Activated CD4-positive, alpha-beta memory T cell treated with anti-CD3 and anti-CD28 coated beads for 36 hours (primary cell): ENCODE measurements around the gene KRTAP5-10. TPM values are rescaled to one million over a fixed set of nuclear protein-coding genes. Genes with fewer than 3 reads are reported as not detected.
"Not testable (repeated sequence)": the region's sequence is repeated elsewhere in the genome, so short reads cannot be mapped to it uniquely, and the experiment has no call there.

Experiments
- CTCF ChIA-PET: fragments of 350-600 bp; sonication (Branson Sonifier 250); formaldehyde crosslinking; loops from one replicate; lab custom pipeline; 2021; ENCODE audit warnings: antibody characterized with exemption, inconsistent platforms; lab: Charles Lee
- POLR2A ChIA-PET: fragments of 350-600 bp; sonication (Branson Sonifier 250); formaldehyde crosslinking; loops from one replicate; lab custom pipeline; 2021; ENCODE audit warnings: antibody characterized with exemption; lab: Charles Lee
- DNase-seq: peaks from one replicate; pipeline ENCODE4 v3.0.0-alpha.2; 2020
- H3K27ac Mint-ChIP-seq: one replicate; pipeline ENCODE4 v1.8.0; 2021; ENCODE audit warnings: mixed read lengths
- H3K27me3 Mint-ChIP-seq: one replicate; pipeline ENCODE4 v1.8.0; 2021; ENCODE audit warnings: mixed read lengths
- H3K36me3 Mint-ChIP-seq: one replicate; pipeline ENCODE4 v1.8.0; 2021; ENCODE audit warnings: mixed read lengths
- H3K4me1 Mint-ChIP-seq: one replicate; pipeline ENCODE4 v1.8.0; 2021; ENCODE audit warnings: low read depth, mixed read lengths
- H3K4me3 Mint-ChIP-seq: one replicate; pipeline ENCODE4 v1.8.0; 2021; ENCODE audit warnings: mild to moderate bottlenecking, mixed read lengths
- H3K9me3 Mint-ChIP-seq: one replicate; pipeline ENCODE4 v1.8.0; 2021; ENCODE audit warnings: mixed read lengths
- intact Hi-C: fragments of 100-400 bp; cut with micrococcal nuclease; formaldehyde crosslinking; loops from one replicate; pipeline ENCODE4 v1.15.1; 2023
- total RNA-seq, 2 experiments: library from RNA; stranded (reverse); gene quantifications; one replicate each; pipeline ENCODE4 v1.2.3, GENCODE V29; 2021

Gene KRTAP5-10
- total RNA-seq, 2 experiments from 2014 or later = not detected

DNA sequence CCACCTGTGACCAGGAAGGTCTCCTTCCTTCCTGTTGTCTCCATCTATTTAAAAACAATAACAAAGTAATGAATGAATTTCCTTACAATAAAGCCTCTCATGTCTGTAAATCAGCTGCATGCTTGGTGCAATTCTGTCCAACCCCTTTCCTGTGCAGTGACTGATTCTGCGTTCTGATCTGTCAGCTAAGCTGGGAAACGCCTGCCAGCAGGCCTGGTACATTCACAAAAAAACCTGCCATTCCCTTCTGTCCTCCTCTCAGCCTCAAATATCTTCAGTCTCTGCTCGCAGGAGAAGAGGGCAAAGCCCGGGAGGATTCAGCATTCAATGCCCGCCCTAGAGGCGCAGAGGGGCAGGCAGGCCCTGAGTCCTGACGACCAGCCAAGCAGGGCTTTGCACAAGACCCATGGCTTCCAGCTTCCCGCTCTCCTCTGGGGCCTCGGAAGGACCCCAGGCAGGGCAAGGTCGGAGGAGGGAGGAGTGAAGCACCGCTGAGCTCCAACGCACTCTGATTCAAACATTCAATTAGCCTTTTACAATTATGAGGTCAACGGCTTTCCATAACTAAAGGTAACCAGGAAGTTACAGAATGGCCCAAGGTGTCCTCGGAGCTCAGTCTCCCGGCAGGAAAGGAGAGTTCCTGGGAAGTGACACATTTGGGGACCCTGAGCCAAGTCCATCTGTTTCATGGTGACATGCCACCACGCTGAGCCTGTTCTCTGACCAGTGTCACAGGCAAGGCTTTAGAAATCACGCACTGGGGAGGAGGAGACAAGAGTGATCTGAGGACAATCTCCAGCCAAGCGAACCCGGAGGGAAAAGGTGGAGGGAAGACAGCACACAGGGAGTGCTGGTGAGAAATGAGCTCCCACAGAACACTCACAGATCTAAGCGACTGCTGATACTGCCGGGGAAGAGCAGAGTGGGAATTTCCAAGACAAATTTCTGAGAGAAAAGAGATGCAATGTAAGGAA, 1.6 kb downstream of the KRTAP5-10 start:
- CTCF ChIA-PET, POLR2A ChIA-PET, intact Hi-C loops: not testable (repeated sequence)

DNA sequence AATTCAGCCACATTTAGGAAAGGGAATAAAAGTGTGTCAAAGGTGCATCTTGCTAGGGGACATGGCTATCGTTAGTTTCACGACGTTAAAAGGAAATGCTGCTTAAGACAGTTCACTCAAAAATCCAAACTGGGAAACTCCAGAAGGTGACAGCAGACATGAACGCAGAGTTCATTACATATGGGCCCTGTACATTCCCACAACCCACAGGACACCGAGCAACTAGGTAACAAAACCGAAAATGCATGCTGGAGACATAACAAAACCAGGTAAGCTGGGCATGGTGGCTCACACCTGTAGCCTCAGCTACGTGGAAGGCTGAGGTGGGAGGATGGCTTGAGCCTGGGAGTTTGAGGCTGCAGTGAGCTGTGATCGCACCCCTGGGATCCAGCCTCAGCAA, 2.3 kb downstream of the KRTAP5-10 start:
- intact Hi-C loops, H3K9me3 Mint-ChIP-seq, POLR2A ChIA-PET, H3K27ac Mint-ChIP-seq, H3K36me3 Mint-ChIP-seq, DNase-seq, CTCF ChIA-PET, H3K4me3 Mint-ChIP-seq, H3K4me1 Mint-ChIP-seq: not testable (repeated sequence)
- peaks cover 31% of the 10 kb centered on the region for H3K27me3 Mint-ChIP-seq

More for the DNA sequence above, 1.6 kb downstream of the KRTAP5-10 start:
- not testable (repeated sequence) for H3K36me3 Mint-ChIP-seq, H3K4me3 Mint-ChIP-seq, H3K9me3 Mint-ChIP-seq, H3K4me1 Mint-ChIP-seq, H3K27ac Mint-ChIP-seq, DNase-seq
- peaks cover 31% of the 10 kb centered on the region for H3K27me3 Mint-ChIP-seq

DNA sequence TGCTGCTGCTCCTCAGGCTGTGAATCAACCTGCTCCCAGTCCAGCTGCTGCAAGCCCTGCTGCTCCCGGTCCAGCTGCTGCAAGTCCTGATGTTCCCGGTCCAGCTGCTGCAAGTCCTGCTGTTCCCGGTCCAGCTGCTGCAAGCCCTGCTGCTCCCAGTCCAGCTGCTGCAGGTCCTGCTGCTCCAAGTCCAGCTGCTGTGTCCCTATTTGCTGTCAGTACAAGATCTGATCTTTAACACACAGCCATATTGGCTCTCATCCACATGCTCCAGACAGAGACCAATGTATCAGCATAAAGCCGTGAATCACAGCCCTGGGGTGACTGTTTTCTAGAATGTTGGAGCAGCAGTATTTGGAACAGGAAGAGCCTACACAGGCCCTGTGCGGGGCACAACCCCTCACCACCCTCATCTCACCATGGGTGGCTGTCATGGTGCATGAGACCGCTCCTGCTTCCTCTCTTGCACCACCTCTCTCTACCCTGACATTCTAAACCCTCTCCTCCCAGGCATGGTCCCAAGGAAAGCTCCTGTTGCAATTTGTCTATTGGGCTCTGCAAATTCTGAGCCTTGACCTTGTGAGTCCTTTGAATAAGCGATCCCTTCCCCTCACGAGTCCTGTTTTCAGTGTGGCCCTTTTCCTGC, 3.5 kb downstream of the KRTAP5-10 start:
- Mint-ChIP-seq H3K27ac (no peak overlapping the region), H3K4me3 (no peak overlapping the region), H3K9me3 (no peaks in the 10 kb centered on the region), H3K27me3 (peaks cover 21% of the 10 kb centered on the region), H3K36me3 (no peaks in the 10 kb centered on the region), H3K4me1 (no peaks in the 10 kb centered on the region)
- DNase-seq = no peak
- intact Hi-C loops = no loop called here
- ChIA-PET CTCF (no interaction called here), POLR2A (no interaction called here)

DNA sequence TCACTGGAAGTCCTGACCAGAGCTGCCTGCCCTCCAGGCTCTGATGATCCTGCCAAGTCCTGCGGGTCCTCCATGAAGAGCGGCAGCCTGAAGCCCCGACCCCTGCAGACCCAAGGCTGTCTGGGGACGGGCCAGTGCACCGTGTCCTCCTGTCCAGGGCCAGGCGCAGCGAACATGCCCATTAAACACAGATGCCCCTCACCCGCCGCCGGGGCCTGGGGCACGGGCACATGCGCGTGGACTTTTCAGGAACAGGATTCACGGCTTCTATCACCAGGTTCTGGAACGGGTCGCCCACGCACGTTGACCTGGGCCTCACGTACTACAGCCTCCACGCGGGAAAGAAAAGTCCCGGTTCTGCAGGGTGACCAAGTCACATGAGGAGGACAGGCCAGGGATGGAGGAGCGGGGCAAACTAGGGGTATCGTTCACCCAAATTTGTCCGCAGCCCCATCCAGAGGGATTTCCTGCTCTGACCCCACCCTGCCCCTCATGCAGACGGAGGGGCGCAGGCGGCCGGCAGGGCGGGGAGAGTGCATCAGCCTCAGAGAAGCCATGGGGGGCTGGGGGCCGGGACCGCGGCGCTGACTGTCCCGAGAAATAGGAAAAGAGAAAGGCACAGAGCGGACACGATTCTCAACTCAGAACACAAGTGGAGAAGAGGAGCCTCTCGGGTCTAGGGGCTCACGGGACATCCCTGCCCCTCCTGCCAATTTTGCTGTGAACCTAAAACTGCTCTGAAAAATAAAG, 5.9 kb downstream of the KRTAP5-10 start:
- DNase-seq, H3K36me3 Mint-ChIP-seq, H3K4me3 Mint-ChIP-seq, CTCF ChIA-PET, POLR2A ChIA-PET, H3K27ac Mint-ChIP-seq, intact Hi-C loops, H3K27me3 Mint-ChIP-seq, H3K4me1 Mint-ChIP-seq, H3K9me3 Mint-ChIP-seq: not testable (repeated sequence)

DNA sequence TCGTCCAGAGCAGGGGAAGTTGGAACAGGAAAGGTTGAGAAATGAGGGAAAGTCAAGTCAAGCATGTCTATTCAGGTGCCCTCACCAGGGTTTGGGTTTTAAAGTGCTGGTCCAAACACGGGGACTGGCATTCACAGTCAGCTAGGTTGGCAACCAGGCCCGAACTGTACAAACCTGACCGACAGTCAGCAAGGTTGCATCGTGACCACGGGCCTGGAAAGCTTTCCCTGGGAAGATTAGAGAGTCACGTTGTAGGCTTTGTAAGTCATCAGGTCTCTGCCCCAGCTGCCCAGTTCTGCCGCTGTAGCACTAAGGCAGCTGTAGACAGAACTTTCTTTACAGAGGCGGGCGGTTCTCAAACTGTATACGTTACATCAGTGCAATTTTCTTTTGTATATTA, 7.4 kb downstream of the KRTAP5-10 start:
- ChIA-PET CTCF (no interaction called here), POLR2A (no interaction called here)
- no peak overlapping the region for H3K27ac Mint-ChIP-seq
- intact Hi-C loops = no loop called here
- peaks cover 5% of the 10 kb centered on the region for H3K27me3 Mint-ChIP-seq
- H3K4me3 Mint-ChIP-seq = no peak overlapping the region
- H3K9me3 Mint-ChIP-seq = no peaks in the 10 kb centered on the region
- no peak for DNase-seq
- no peaks in the 10 kb centered on the region for H3K36me3 Mint-ChIP-seq
- H3K4me1 Mint-ChIP-seq = no peaks in the 10 kb centered on the region

DNA sequence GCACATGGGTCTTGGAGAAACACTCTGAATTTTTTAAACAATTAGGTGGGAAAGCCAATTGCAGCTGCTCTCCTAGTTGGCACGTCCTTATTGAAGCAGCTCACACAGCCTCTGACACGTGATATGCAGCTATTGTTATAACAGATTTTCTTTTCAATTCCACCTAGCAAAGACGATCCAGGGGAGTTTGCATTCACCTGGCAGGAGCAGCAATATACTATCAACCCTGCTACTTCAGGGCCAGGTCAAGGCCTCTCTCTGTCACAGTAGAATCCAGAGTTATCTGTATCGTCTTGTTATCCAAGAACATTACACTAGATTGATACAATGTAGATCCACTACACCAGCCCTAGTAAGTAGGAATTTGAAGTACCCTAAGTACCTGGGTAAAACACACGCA, 9.1 kb downstream of the KRTAP5-10 start:
- Mint-ChIP-seq H3K27ac (no peak overlapping the region), H3K36me3 (no peaks in the 10 kb centered on the region), H3K4me3 (no peak overlapping the region), H3K9me3 (no peaks in the 10 kb centered on the region), H3K4me1 (no peaks in the 10 kb centered on the region), H3K27me3 (peaks cover 5% of the 10 kb centered on the region)
- intact Hi-C loops = no loop called here
- ChIA-PET CTCF (interaction anchor here (0.9 kb wide), 1 partner anchor 15 kb away, joined by 6 read pairs; no protein-coding TSS in a partner anchor), POLR2A (no interaction called here)
- DNase-seq = no peak

DNA sequence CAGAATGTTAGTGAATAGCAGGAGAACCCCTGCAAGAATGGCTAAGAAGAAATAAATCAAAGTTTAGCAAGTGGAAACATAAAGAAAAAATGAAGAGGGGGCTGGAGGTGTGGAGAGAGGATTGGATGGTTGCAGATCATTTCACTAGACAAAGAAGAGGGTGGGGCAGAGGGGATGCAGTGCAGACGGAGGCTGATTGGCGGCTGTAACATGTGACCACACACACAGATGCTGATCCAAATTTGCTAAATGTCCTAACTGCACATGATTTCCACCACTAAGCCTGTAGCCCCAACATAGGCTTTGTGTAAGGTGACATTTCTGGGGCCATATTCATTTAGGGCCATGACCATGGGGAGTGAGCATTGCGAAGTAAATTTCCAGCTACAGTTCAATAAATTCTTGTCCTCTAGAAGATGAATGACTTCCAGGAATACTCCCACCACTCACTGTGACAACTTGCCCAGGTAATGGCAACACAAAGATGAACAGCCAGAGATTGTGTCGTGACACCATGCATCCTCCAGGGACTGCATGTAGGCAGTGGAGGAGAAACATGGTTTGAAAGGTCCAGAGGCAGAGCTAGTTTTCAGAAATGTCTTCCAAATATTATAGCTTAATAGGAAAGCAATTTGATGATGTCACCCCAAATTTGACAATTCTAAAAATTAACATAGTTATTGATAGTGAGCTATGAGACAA, 10.5 kb downstream of the KRTAP5-10 start:
- Mint-ChIP-seq H3K27me3 (peaks cover 2% of the 10 kb centered on the region), H3K9me3 (no peaks in the 10 kb centered on the region), H3K36me3 (no peaks in the 10 kb centered on the region), H3K27ac (no peak overlapping the region), H3K4me1 (peaks cover 2% of the 10 kb centered on the region), H3K4me3 (no peak overlapping the region)
- intact Hi-C loops = no loop called here
- ChIA-PET POLR2A (no interaction called here), CTCF (interaction anchor here (0.8 kb wide), 1 partner anchor 47 kb away, joined by 5 read pairs; no protein-coding TSS in a partner anchor)
- DNase-seq = no peak

DNA sequence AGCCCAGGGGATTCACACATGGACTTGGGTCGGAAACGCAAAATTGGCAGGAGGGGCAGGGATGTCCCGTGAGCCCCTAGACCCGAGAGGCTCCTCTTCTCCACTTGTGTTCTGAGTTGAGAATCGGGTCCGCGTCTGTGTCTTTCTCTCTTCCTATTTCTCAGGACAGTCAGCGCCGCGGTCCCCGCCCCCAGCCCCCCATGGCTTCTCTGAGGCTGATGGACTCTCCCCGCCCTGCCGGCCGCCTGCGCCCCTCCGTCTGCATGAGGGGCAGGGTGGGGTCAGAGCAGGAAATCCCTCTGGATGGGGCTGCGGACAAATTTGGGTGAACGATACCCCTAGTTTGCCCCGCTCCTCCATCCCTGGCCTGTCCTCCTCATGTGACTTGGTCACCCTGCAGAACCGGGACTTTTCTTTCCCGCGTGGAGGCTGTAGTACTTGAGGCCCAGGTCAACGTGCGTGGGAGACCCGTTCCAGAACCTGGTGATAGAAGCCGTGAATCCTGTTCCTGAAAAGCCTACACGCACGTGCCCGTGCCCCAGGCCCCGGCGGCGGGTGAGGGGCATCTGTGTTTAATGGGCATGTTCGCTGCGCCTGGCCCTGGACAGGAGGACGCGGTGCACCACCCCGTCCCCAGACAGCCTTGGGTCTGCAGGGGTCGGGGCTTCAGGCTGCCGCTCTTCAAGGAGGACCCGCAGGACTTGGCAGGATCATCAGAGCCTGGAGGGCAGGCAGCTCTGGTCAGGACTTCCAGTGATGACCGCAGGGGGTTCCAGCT, 11.5 kb downstream of the KRTAP5-10 start:
- peaks cover 12% of the 10 kb centered on the region for H3K27me3 Mint-ChIP-seq
- H3K4me1 Mint-ChIP-seq, H3K9me3 Mint-ChIP-seq, intact Hi-C loops, POLR2A ChIA-PET, H3K27ac Mint-ChIP-seq, DNase-seq, H3K4me3 Mint-ChIP-seq, CTCF ChIA-PET, H3K36me3 Mint-ChIP-seq: not testable (repeated sequence)

DNA sequence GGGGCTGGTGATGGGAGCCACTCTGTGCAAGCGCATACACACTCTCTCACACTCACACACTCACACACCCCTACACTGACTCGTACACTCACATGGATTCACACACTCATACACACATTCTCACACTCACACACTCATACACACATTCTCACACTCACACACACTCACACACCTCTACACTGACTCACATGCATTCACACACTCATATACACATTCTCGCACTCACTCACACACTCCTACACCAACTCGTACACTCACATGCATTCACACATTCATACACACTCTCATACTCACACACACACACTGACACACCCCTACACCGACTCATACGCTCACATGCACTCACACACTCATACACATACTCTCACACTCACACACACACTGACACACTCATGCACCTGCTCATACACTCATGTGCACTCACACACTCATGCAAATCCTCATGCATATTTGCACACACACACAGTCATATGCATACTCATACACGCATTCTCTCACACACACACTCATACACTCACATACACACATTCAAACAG, 12.2 kb downstream of the KRTAP5-10 start:
- H3K27ac Mint-ChIP-seq = no peak overlapping the region
- intact Hi-C loops = no loop called here
- H3K9me3 Mint-ChIP-seq = no peaks in the 10 kb centered on the region
- no peak overlapping the region for H3K4me3 Mint-ChIP-seq
- ChIA-PET POLR2A (no interaction called here), CTCF (no interaction called here)
- peaks cover 4% of the 10 kb centered on the region for H3K4me1 Mint-ChIP-seq
- peaks cover 14% of the 10 kb centered on the region for H3K27me3 Mint-ChIP-seq
- no peaks in the 10 kb centered on the region for H3K36me3 Mint-ChIP-seq
- no peak for DNase-seq

DNA sequence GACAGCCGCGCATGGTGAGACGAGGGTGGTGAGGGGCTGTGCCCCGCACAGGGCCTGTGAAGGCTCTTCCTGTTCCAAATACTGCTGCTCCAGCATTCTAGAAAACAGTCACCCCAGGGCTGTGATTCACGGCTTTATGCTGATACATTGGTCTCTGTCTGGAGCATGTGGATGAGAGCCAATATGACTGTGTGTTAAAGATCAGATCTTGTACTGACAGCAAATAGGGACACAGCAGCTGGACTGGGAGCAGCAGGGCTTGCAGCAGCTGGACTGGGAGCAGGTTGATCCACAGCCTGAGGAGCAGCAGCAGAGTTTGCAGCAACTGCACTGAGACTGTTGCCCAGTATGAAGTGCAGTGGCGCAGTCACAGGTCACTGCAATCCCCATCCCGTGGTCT, 14.2 kb downstream of the KRTAP5-10 start:
- H3K4me1 Mint-ChIP-seq, H3K9me3 Mint-ChIP-seq, POLR2A ChIA-PET: not testable (repeated sequence)

More for the DNA sequence above, 14.2 kb downstream of the KRTAP5-10 start:
- intact Hi-C loops, H3K4me3 Mint-ChIP-seq, DNase-seq, H3K36me3 Mint-ChIP-seq, H3K27ac Mint-ChIP-seq: not testable (repeated sequence)
- CTCF ChIA-PET = interaction anchor here (1.0 to 1.2 kb wide), 3 partner anchors 10 to 153 kb away, joined by 3 to 6 read pairs (median 5); no protein-coding TSS in a partner anchor
- peaks cover 21% of the 10 kb centered on the region for H3K27me3 Mint-ChIP-seq
